Activated CD4-positive, alpha-beta T cell treated with anti-CD3 and anti-CD28 coated beads for 48 hours (primary cell): ENCODE data around the gene GHRH.

Experiments used
- DNase-seq: peaks from one replicate; pipeline ENCODE4 v3.0.0-alpha.2; 2020

GHRH gene

GRCh38 chr20:37202267-37202943, 59.2 kb downstream of the GHRH start:
- peak; percentile 29 for DNase-seq

GRCh38 chr20:37201827-37202162, 59.8 kb downstream of the GHRH start:
- no peak for DNase-seq
